Ovary (tissue), 3 donors: Measurements from ENCODE around the gene SMIM23.

Source experiments
- CTCF ChIP-seq, 3 donors: fragments of 450-650 bp in 2 of 3; fragments of 200-600 bp in 1 of 3; IDR thresholded peaks; one replicate each; pipeline versions ENCODE4 v1.5.1 to v1.8.0; 2016 to 2022; ENCODE audit warnings: antibody characterized with exemption in 3 of 3, mild to moderate bottlenecking in 1 of 3
- EP300 ChIP-seq: sonication (generic); formaldehyde crosslinking; IDR thresholded peaks from one replicate; pipeline ENCODE4 v1.6.1; 2017; ENCODE audit warnings: antibody characterized with exemption
- POLR2A ChIP-seq: fragments of 450-650 bp; IDR thresholded peaks from one replicate; pipeline ENCODE4 v1.6.1; 2017; ENCODE audit warnings: antibody characterized with exemption, mild to moderate bottlenecking, moderate library complexity
- donor health status: DM: no; HTN: no; CAD: no.

- TF ChIP-seq CTCF (IDR thresholded peaks at IDR 0.05) (no peak), POLR2A (no peak), EP300 (no peak)
Observed at GRCh38 chr5:171840066-171840465, 54.4 kb downstream of the SMIM23 start.
